ENCODE data around the gene TLX3.

Gene TLX3

DNA sequence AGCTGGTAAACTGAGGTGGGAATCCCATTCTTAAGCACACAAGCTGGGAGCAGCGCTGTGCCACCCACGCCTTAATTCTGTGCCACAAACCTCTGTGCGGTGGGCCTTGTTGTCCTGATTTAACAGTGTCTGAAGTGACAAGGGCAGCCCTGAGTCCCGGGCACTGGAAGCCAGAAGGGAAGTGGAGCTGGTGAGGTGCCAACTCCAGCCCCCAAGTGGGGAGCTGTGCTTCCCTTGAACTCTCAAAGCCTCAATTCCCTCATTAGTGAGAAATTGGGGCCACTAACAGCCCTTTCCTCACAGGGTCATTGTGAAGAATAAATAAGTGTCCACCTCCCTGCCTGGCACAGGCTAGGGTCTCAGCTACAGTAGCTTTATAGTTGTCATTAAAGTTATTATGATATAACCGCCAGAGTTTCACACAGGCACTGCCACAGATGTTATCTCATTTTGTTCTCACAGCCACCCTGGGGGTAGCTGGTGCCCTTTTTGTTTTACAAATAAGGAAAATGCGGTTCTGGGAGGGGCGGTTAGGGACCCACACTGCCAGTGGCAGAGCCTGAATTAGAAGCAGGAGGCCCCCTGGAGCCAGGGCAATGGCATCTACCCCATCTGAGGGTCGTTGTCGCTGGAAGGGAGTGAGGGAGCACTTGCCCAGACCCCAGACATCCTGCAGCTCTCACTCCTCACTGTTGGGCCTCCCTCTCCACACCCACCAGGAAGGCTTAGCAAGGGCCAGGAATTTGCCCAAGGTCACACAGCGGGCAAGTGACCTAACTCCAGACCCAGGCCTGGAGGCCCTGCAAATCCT lies 2.1 kb upstream of the TLX3 start:
- DNase-seq (ENCODE audit: low spot score) = no peak

DNA sequence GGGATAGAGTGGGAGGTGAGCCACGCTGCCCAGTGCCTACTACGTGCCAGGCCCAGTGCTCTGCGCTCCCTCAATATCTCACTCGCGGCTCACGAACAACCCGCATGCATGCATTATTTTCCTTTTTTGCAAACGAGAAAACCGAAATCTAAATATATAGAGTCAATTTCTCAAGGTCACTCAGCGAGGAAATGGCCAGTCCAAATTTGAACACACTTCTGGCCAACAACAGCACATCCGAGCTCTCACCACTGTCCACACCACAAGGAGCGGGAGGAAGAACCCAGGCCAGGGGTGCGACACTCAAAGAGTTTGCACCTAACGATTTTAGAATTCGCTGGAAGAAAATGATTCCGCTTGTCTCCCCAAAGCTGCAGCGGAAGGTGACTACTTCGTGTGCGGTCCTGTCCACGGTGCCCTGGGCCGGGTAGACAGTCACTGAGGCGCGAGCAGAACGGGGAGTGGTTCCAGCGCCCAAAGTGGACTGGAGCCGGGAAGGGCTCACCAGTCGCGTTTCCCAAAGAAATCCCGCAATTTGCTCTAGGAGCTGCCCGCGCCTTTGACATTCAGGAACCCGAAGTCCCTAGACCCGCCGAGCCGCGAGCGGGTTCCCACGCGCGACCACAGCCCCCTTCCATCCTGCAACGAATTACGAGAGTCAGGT lies 1.1 kb upstream of the TLX3 start:
- no peak for DNase-seq (ENCODE audit: low spot score)

DNA sequence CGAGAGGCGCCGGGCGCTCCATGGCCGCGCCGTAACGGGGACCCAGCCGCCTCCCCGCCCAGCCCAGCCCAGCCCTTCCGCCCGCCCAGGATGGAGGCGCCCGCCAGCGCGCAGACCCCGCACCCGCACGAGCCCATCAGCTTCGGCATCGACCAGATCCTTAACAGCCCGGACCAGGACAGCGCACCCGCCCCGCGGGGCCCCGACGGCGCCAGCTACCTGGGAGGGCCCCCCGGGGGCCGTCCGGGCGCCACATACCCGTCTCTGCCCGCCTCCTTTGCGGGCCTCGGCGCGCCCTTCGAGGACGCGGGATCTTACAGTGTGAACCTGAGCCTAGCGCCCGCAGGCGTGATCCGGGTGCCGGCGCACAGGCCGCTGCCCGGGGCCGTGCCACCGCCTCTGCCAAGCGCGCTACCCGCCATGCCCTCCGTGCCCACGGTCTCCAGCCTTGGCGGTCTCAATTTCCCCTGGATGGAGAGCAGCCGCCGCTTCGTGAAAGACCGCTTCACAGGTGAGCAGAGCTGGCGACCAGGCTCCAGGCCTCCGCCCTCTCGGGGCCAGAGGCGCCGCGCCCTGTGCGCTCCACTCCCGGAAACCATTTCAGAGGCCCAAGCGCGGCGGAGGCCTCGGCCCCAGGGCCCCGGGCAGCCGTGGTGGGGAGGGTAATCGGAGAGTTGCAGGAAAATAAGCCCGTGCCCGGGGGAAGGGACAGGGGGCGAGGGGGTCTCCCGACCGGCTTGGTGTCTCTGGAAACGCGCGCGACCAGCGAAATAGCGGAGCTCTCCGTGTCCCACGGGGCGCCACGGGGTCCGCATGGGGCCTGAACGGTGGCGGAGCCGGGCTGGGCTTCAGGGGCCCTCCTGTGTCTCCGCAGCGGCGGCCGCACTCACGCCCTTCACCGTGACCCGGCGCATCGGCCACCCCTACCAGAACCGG lies 496 bp downstream of the TLX3 start:
- DNase-seq (ENCODE audit: low spot score) = no peak

DNA sequence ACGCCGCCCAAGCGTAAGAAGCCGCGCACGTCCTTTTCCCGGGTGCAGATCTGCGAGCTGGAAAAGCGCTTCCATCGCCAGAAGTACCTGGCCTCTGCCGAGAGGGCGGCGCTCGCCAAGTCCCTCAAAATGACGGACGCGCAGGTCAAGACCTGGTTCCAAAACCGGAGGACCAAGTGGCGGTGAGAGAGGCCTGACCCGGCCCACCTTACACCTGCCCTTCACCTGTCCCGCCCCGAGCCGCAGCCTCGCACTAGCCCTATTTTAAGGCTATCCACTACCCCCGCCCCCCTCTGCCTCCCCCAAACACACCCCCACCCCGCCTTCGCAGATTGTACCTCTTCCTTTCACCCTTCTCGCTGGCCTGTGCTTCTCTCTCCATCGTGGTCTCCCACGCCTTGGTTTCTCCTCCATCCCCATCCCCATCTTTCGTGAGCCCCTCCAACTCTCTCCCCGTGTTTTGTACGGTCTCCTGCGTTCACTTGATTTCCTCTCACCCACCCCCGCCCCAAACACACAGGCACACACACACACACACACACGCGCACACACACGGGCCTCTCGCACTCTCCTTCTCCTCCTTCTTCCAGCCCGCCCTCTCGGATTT lies 1.3 kb downstream of the TLX3 start:
- DNase-seq (ENCODE audit: low spot score) = no peak

DNA sequence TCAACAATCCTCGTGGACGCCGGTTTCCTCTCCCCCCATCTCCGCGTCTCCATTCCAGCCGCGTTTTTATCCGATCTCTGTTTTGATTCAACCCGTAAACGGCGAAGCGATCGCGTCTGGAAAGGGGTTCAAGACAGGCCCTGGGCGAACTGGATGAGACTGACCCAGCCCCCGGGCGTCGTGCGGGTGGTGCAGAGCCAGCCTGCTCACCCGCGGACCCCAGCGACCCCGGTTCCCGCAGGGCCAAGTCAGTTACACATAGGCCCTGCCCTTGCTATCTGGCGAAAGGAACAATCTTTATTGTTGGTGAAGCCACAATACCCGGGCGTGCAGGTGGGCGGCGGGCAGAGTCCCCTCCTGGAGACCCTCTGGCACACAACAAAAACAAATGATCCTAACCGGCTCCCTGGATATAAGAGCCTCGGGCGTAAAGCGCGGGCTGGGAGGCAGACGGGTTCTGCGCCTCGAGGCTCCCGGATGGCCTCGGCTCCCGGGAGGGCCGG lies 1.8 kb downstream of the TLX3 start:
- DNase-seq (ENCODE audit: low spot score) = no peak

DNA sequence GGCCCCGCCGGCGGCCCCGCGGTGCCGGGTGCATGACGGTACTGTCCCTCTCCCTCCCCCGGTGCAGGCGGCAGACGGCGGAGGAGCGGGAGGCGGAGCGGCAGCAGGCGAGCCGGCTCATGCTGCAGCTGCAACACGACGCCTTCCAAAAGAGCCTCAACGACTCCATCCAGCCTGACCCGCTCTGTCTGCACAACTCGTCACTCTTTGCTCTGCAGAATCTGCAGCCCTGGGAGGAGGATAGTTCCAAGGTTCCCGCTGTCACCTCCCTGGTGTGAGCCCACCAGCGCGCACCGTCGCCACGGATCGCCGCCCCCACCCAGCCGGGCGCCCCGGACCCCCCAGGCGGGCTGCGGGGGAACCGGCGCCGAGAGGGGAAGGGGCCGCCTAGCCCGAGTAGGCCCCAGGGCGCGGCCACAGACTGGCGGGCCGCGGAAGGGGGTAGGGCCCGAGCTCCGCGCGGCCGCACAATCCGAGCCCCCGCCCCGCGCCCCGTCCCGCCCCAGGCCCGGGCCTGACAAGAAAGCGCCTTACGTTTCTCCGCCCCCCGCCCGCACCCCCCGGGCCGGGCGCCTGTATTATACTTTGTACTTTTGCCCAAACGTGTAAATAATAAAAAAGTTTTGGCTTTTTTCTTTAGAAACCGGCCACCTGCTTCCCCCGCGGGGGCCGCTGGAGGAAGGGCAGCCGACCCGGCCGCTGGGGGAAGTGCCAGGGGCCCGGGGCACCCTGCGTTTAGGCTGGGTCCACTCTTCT lies 2.5 kb downstream of the TLX3 start:
- peak; percentile 60 for DNase-seq (ENCODE audit: low spot score)

DNA sequence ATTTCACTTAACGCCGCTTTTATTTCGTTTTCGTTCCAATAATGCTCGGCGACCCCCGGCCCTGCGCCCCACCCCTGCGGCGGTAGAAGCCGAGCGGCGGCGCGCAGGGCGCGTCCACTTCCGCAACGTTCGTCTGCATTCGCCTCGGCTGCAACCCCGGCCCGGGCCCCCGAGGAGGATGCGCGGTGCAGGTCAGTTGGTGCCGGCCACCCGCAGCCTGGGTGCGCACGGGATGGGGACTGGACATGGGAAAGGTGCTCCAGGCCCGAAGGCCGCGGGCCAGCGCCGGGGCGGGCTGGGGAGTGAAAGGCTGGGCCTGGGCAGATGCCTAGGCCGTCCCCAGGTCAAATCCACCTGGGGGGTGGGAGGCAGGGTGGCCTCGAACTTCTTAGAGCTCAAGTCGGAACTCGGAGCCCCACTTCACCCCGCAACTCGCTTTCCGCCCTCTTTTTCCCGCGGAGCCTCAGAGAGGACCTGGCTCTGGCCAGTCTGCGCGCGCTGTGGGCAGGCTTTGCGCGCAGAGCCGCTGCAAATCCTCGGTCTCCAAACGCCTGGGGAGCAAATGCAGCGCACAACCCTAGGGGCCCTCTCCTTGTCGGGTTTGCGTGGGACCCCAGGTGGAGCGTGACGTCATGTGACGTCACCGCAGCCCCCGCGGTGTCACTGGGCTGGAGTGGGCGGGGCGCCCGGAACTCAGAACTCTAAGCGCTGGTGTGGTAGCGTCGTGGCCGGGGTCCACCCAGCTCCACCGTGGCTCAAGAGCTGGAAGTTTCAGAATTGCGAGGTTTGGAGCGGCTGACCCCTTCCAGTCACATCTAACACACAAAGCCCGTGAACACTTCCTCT lies 3.3 kb downstream of the TLX3 start:
- DNase-seq (ENCODE audit: low spot score) = no peak

DNA sequence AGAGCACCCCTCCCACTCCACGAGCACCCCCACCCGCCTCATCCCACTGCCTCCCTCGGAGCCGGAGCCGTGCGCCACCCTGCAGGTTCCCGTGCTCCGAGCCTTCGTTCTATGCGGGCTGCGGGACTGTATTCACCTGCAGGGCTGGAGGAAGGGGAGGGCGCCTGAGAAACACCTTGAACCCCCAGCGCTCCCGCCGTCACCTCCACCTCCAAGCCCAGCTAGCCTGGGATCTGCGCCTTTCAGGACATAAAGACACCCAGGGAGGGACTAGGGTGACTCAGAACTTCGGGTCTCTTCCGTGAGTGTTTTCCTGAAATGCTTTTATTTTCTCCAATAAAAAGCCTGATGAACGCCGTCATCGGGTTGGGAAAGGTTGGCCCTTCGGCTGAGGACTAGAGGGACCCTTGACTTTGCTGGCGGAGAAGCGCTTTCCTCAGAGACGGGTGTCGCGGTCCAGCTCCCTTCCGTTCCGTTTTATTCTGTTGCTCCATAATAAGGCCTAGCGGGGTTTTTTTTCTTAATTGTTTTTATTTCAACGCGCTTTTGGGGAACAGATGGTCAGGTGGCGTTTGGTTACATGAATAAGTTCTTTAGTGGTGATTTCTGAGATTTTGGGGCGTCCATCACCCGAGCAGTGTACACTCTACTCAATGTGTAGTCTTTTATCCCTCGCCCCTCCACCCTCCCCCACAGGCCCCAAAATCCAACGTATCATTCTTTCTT lies 4.6 kb downstream of the TLX3 start:
- no peak for DNase-seq (ENCODE audit: low spot score)

DNA sequence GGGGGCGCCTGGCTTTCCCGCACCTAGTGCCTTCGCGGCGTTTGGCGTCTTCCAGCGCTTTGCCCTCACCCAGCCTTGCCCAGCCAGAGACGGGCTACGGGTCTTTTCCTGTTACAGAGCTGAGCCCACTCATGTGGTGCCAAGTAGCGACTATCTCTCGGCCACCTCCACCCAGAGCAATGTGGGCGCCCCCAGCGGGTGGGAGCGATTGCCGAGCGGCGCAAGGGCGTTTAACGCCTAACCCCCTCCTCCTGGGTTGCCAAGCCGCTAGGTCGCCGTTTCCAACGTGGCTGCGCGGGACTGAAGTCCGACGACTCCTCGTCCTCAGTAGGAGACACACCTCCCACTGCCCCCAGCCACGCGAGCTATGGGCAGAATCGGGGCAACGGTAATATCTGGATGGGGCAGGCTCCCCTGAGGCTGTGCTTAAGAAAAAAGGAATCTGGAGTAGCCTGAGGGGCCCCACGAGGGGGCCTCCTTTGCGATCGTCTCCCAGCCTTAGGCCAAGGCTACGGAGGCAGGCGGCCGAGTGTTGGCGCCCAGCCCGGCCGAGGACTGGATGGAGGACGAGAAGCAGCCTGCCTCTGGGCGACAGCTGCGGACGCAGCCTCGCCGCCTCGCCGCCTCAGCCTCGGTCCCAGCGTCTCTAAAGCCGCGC lies 5.8 kb downstream of the TLX3 start:
- no peak for DNase-seq (ENCODE audit: low spot score)

DNA sequence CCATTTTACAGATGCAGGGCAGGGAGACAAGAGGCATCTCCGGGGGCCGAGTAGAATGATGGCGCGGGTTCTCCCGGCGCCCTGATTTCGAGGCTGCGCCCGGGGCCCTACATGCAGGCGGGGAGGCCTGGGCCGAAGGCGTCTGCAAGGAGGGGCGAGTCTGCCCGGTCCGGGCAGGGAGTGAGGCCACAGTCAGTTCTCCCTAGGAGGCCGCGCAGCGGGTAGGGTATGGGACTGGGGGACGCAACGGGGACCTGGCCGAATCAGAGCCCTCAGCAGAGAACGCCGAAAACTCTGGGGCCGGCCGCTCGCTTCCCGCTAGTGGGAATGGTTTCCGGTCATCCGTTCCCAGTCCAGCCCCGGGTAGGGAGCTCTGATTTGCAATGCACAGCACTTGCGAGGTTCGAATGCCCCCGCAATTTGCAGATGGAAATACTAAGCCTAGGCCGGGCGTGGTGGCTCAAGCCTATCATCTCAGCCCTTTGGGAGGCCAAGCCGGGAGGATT lies 6.4 kb downstream of the TLX3 start:
- no peak for DNase-seq (ENCODE audit: low spot score)

DNA sequence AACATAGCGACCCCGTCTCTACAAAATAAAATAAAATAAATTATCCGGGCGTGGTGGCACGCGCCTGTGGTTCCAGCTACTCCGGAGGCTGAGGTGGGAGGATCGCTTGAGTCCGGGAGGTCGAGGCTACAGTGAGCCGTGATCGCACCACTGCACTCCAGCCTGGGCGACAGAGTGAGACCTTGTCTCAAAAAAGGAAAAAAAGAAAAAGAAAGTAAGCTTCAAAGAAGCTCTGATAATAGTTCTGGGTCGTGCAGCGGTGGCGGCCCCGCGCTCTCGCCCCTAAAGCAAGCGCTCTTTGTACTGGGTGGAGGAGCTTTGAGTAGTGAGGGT lies 6.8 kb downstream of the TLX3 start:
- DNase-seq (ENCODE audit: low spot score) = no peak

DNA sequence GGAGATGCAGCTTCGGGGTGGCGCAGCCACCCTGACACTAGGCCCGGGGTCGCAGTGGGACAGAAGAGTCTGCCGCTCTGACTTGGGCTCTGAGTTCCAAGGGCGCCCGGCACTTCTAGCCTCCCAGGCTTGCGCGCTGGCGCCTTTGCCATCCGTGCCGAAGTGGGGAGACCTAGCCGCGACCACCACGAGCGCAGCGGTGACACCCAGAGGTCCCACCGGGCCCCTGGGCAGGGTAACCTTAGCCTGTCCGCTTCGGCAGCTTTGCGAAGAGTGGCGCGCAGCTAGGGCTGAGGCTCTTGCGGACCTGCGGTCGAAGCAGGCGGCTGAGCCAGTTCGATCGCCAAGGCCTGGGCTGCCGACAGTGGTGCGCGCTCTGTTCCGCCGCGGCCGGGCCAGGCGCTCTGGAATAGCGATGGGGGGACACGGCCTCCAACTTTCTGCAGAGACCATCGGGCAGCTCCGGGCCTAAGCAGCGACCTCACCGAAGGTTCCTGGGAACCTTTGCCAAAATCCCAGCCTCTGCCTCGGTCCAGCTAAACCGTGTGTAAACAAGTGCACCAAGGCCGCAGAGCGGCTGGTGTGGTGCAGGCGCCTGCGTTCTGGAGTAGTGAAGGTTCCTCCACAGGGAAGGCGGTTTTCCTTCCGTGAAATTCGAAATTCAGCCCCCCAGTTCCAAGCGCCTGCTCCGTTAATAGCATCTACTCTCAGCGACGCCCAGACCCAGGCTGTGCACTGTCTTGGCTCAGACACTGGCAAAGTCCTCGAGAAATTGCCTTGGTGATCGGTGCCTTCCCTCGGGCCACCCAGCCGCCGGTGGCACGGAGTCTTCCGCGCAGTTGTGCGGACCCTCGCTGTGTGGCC lies 7.4 kb downstream of the TLX3 start:
- no peak for DNase-seq (ENCODE audit: low spot score)

DNA sequence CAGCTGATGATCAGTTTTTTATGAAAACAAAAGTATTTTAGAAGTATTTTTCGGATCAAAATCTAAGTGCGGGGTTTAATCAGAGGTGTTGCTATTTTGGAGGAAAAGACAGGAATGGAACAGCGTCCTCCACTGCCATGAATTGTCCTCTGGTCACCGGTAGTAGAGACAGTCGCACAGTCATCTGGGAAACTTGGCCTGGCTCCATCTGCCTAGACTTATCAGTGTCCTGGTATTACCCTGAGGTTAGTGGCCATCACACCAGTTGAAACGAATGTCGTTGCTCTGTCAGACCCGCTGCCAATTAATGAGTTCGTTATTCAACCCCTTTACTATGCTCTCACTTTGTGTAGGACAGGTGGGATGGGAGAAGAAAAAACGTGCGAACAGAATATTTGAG lies 8.2 kb downstream of the TLX3 start:
- DNase-seq (ENCODE audit: low spot score) = no peak

DNA sequence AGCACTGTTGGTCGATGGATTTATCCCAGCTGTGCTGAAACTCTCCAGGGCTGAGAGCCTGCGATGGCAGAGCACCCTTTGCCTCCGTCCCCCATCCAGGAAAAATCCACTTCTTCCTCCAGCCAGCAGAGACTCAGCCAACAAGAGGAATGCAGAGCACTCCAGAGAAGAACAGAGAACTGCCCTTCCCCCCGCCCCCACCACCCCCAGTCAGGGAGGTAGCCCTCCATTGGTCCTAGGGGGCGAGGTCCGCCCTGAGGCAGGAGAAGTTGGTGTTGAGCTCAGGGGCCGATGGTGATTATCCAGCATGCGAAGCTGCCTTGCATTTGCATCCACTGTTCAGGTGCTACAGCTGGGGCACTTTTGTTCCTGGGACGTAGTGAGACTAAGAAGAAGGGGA lies 9.0 kb downstream of the TLX3 start:
- no peak for DNase-seq (ENCODE audit: low spot score)

DNA sequence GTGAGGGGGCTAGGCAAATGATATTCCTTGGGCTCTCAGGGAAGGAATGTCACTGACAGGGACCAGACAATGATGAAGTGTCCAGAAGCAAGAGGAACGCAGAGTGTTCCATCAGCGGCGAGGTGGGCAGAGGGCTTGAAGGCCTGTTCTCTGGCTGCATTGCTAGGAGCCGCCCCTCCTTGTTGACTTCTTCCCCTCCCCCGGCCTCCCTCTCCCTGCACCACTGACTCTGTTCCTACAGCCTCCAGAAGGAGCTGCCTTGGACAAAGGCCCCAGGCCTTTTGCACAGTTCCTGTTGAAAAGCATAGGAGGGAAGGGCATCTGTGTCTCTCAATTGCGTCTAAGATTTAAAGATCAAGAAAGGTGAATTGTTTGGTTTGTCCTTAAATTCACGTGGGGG lies 12.4 kb downstream of the TLX3 start:
- no peak for DNase-seq (ENCODE audit: low spot score)

DNA sequence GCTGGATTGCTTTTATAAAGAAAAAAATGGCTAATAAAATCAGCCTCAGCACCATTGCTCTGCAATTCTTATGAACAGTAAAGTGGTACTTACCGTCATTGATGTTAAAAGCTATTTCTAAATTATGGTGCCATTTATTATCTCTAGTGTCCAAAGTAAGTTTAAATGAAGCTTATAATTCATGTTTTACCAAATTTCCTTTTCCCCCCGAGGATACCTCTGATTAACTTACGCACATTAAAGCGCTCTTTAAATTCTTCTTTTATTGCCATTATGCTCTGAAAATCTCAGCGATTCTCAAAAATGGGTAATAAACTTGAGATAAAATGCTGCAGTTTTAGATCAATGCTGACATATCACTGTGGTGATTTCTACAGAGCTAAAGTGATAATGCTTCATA lies 13.5 kb downstream of the TLX3 start:
- no peak for DNase-seq (ENCODE audit: low spot score)

DNA sequence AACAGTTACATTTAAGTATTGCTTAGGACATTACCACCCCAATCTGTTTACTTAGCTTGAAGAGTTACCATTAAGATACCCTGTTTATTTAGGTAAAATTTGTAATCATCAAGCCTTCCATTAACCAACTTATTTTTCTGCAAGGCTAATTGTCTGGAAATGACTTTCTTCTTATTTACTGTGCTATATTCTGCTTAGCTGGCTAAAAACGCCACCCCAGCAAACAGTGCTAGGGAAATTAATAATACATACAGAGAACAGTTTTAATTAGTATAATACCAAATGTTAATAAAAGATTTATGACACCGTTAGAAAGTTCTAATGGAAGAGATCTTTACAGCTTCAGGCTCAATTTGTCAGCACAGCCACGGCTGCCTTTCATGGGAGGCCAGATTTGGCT lies 14.0 kb downstream of the TLX3 start:
- no peak for DNase-seq (ENCODE audit: low spot score)

All from hepatic stellate cell (primary cell).